HFFc6 (cell line): ENCODE results near the gene RELN. TPM values are rescaled to one million over a fixed set of nuclear protein-coding genes. Genes with fewer than 3 reads are reported as not detected.

ENCODE experiments used
- DNase-seq: peaks from one replicate; pipeline ENCODE4 v3.0.0-alpha.2; 2018
- H3K27ac Mint-ChIP-seq: 2 replicates; pipeline ENCODE4 v1.8.0; 2020; ENCODE audit warnings: mild to moderate bottlenecking, mixed read lengths
- H3K27me3 Mint-ChIP-seq: 2 replicates; pipeline ENCODE4 v1.8.0; 2021; ENCODE audit warnings: mild to moderate bottlenecking, moderate library complexity, mixed read lengths; ENCODE audit not compliant: insufficient read depth
- H3K36me3 Mint-ChIP-seq: 2 replicates; pipeline ENCODE4 v1.8.0; 2021; ENCODE audit warnings: low read depth, mixed read lengths
- H3K4me1 Mint-ChIP-seq: 2 replicates; pipeline ENCODE4 v1.8.0; 2020; ENCODE audit warnings: low read depth, mixed read lengths
- H3K4me3 Mint-ChIP-seq: 2 replicates; pipeline ENCODE4 v1.8.0; 2020; ENCODE audit warnings: mild to moderate bottlenecking, moderate library complexity, mixed read lengths
- H3K9me3 Mint-ChIP-seq: 2 replicates; pipeline ENCODE4 v1.8.0; 2020; ENCODE audit warnings: mild to moderate bottlenecking, mixed read lengths
- total RNA-seq, 6 experiments: library from RNA; stranded (reverse); fragmentation: NEBNext Ultra II Directional; extraction: Animal tissue kit (Norgen Biotek cat#: 25700); gene quantifications; 2 replicates in 1 of 6; 3 replicates in 5 of 6; pipeline ENCODE4 v1.2.3, GENCODE V29; 2021
- TF ChIP-seq, protein P1 (sequence below): fragments of 200-600 bp; sonication (generic); IDR thresholded peaks from 2 replicates; pipeline ENCODE4 v1.5.0; 2021; ENCODE audit warnings: antibody characterized with exemption, mild to moderate bottlenecking

Gene RELN
- total RNA-seq, 6 experiments from 2014 or later = 0.02 to 0.24 (median 0.03) TPM

DNA sequence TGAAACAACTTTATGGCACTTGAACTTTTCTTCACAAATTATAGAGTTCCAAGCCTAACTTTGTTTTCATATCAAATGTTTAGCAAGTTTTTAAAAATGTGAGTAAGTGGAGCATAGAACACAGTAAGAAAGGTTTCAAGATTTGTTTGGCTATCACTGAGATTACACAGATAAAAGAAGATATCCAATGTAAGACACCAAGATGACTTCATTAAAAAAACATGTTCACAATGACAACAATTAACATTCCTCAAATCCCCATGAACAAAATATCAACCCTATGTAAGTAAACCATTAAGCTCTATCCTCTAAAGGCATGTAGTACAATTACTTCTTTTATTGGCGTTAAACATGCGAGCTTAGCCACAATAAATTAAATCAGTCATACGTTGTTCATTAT, 129.7 kb downstream of the RELN start:
- Mint-ChIP-seq H3K27me3 (peaks cover 3% of the 10 kb centered on the region; the same call in 1 of the 2 replicates), H3K36me3 (no peaks in the 10 kb centered on the region), H3K9me3 (no peaks in the 10 kb centered on the region), H3K4me1 (no peaks in the 10 kb centered on the region), H3K27ac (no peak overlapping the region), H3K4me3 (no peak overlapping the region)
- TF ChIP-seq, protein P1, sequence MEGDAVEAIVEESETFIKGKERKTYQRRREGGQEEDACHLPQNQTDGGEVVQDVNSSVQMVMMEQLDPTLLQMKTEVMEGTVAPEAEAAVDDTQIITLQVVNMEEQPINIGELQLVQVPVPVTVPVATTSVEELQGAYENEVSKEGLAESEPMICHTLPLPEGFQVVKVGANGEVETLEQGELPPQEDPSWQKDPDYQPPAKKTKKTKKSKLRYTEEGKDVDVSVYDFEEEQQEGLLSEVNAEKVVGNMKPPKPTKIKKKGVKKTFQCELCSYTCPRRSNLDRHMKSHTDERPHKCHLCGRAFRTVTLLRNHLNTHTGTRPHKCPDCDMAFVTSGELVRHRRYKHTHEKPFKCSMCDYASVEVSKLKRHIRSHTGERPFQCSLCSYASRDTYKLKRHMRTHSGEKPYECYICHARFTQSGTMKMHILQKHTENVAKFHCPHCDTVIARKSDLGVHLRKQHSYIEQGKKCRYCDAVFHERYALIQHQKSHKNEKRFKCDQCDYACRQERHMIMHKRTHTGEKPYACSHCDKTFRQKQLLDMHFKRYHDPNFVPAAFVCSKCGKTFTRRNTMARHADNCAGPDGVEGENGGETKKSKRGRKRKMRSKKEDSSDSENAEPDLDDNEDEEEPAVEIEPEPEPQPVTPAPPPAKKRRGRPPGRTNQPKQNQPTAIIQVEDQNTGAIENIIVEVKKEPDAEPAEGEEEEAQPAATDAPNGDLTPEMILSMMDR = no peak
- DNase-seq = no peak

DNA sequence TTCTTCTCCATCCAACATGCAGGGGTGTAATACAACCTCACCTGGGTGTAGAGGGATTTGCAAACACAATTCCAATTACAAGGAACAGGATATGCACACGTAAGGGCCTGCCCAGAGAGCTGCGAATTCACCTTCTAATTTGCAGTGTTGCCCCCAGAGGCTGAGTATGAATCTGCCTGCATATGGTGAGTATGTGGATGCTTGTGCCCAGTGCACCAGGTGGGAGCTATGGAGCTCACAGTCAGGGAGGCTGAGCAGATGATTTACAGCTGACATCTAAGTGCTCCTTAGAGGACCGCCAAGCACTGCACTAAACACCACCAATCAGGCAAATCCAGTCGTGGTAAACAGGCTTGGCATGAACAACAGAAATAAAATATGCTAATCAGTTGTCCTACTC, 132.0 kb downstream of the RELN start:
- no peaks in the 10 kb centered on the region for H3K4me1 Mint-ChIP-seq
- no peak for DNase-seq
- peaks cover 2% of the 10 kb centered on the region; the same call in 1 of the 2 replicates for H3K27me3 Mint-ChIP-seq
- TF ChIP-seq, protein P1 = no peak
- H3K27ac Mint-ChIP-seq = no peak overlapping the region
- H3K9me3 Mint-ChIP-seq = no peaks in the 10 kb centered on the region
- H3K4me3 Mint-ChIP-seq = no peak overlapping the region
- H3K36me3 Mint-ChIP-seq = no peaks in the 10 kb centered on the region

DNA sequence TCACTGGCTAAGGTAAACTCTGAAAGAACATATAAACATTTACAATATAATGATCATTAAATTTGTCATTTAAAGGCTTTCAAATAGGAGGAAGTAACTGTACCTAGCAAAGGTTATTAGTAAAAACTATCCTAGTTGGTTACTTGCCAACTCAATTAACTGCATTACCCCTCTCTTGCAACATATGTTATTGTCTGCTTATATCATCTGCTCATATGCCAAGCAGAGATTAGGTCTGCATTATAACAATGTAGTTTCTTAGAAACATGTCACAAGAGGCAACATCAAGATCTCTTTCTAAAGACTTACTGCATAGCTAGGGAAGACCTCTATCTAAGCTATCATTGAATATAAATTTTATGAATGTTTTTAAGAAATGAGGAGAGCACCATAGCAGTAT, 132.5 kb downstream of the RELN start:
- H3K36me3 Mint-ChIP-seq = no peaks in the 10 kb centered on the region
- no peaks in the 10 kb centered on the region for H3K9me3 Mint-ChIP-seq
- H3K4me1 Mint-ChIP-seq = no peaks in the 10 kb centered on the region
- H3K4me3 Mint-ChIP-seq = no peak overlapping the region
- no peak overlapping the region for H3K27ac Mint-ChIP-seq
- no peak for DNase-seq
- TF ChIP-seq, protein P1 = no peak
- no peaks in the 10 kb centered on the region for H3K27me3 Mint-ChIP-seq

DNA sequence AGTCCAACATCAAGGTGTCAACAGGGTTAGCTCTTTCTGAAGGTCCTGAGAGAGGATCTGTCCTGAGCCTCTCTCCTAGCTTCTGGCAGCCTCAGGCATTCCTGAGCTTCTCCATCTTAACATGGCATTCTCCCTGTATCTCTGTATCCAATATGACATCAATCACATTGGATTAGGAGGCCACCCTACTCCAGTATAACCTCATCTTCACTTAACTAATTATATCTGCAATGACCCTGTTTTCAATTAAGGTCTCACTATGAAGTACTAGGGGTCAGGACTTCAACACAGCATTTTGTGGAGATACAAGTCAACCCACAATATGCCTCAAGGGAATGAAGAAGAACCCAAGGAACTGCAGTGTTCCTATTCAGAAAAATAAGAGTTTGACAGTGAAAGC, 133.8 kb downstream of the RELN start:
- Mint-ChIP-seq H3K36me3 (no peaks in the 10 kb centered on the region), H3K9me3 (no peaks in the 10 kb centered on the region), H3K27ac (no peak overlapping the region), H3K4me1 (no peaks in the 10 kb centered on the region), H3K27me3 (no peaks in the 10 kb centered on the region), H3K4me3 (no peak overlapping the region)
- no peak for DNase-seq
- TF ChIP-seq, protein P1 = no peak

DNA sequence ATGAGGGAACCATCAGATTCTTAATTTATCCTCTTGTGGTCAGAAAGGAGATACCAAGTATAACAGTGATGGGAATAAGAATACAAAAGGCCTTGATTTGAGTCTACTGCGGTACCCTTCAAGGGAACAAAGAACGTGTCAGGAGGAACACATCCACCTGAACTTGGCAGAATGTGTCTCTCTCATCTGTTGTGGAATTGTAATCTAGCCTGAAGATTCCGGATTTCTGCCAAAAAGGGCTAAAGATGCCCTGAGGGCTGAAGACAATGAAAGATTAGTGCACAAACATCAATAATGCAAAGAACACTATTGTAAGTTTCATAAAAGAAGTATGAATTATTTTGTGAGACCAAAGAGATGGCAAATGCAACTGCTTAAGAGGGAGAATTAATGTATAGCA, 134.8 kb downstream of the RELN start:
- H3K4me3 Mint-ChIP-seq = no peak overlapping the region
- no peaks in the 10 kb centered on the region for H3K27me3 Mint-ChIP-seq
- H3K27ac Mint-ChIP-seq = no peak overlapping the region
- H3K4me1 Mint-ChIP-seq = no peaks in the 10 kb centered on the region
- no peak for DNase-seq
- TF ChIP-seq, protein P1 = no peak
- no peaks in the 10 kb centered on the region for H3K36me3 Mint-ChIP-seq
- no peaks in the 10 kb centered on the region for H3K9me3 Mint-ChIP-seq

DNA sequence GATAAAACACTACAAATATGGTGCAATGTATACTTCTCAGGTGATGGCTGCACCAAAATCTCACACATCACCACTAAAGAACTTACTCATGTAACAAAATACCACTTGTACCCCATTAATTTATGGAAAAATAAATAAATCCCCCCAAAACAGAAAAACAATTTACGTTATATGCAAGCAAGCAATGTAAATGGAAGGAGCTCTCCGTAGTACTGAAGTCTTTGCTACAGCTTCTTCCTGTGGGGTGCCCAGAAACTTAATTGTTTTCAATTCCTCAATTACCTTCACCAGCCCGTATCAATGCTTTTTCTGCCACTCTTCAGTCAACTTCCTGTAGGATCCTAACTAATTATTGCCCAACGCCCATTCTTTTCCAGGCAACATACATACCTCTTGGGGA, 138.1 kb downstream of the RELN start:
- no peak overlapping the region for H3K27ac Mint-ChIP-seq
- TF ChIP-seq, protein P1 = no peak
- no peaks in the 10 kb centered on the region for H3K36me3 Mint-ChIP-seq
- H3K4me1 Mint-ChIP-seq = no peaks in the 10 kb centered on the region
- no peak for DNase-seq
- no peak overlapping the region for H3K4me3 Mint-ChIP-seq
- H3K27me3 Mint-ChIP-seq = no peaks in the 10 kb centered on the region
- H3K9me3 Mint-ChIP-seq = no peaks in the 10 kb centered on the region
